Measurements from ENCODE around the gene PBX1.
A peak's percentile ranks its signal among the peaks of the same experiment; 100 is the strongest.

DNA sequence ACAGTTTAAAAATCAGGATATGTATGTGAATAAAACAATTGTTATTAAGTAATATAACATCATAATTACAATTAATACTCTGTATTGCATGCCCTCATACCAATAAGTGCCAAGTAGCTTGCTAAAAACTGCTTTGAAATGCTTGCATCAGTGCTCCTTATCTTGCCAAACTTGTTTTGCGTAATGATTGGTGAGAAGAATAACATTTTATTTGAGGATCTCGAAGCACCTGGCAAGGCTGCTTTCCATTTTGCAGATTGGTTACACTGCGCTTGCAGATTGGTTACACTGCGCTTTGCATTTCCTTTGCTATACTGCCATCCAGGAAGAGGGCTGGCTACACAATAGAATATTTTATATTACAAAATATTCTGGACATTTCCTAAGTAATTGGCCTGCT, 1.7 kb upstream of the PBX1 start:
- TF ChIP-seq POLR2AphosphoS5 (IDR thresholded peaks at IDR 0.05) (peak in 2 of 3 donors; percentile 18 to 52), EP300 (IDR thresholded peaks at IDR 0.05) (no peak), POLR2A (IDR thresholded peaks at IDR 0.05) (no peak)
- TF ChIP-seq, protein P1, sequence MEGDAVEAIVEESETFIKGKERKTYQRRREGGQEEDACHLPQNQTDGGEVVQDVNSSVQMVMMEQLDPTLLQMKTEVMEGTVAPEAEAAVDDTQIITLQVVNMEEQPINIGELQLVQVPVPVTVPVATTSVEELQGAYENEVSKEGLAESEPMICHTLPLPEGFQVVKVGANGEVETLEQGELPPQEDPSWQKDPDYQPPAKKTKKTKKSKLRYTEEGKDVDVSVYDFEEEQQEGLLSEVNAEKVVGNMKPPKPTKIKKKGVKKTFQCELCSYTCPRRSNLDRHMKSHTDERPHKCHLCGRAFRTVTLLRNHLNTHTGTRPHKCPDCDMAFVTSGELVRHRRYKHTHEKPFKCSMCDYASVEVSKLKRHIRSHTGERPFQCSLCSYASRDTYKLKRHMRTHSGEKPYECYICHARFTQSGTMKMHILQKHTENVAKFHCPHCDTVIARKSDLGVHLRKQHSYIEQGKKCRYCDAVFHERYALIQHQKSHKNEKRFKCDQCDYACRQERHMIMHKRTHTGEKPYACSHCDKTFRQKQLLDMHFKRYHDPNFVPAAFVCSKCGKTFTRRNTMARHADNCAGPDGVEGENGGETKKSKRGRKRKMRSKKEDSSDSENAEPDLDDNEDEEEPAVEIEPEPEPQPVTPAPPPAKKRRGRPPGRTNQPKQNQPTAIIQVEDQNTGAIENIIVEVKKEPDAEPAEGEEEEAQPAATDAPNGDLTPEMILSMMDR (IDR thresholded peaks at IDR 0.05) = no peak
